Measurements from ENCODE around the gene SCGB1D4. TPM values are rescaled to one million over a fixed set of nuclear protein-coding genes. Genes with fewer than 3 reads are reported as not detected.

SCGB1D4 gene
- total RNA-seq, 1 donor from 2014 or later, result not detected

DNA sequence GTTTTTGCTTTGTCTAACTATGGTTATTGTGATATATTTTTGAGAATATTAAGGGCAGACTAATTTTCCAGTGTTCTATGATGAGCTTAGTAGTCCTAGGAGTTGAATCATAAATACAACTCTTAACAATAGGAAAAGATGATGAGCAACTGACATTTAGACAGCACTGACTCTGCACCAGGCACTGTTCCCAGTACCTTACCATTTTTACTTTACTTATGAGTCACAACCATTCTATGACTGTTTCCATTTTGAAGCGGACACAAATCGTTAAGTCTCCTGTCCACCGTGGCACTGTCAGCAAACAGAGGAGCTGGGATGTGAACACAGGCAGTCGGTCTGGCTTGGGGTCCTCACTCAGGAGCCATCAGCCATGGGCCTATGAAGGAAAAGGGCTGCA lies 32.3 kb downstream of the SCGB1D4 start:
- FAIRE-seq, result no peak

DNA sequence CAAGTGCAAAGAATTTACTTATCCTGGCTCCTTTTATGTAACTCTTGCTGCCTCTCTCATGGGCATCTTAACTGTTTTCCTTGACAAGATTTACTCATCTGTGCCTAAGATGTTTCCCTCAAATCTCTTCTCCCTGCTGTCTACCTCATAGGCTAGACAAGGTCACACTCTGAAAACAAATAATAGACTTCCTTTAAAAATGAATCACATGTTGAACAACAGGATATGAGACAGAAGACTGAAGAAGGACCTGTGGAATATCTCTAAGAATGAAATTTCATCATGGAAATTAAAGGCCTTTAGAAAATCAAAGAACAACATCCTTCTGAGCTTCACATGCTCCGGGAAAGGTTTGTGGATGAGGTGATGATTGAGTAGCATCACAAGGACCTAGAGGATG lies 34.9 kb downstream of the SCGB1D4 start:
- no peak for FAIRE-seq
- DNase-seq (ENCODE audit: low read depth), result no peak
- Mint-ChIP-seq H3K36me3 (ENCODE audit: low read depth, unreplicated experiment) (no peaks in the 10 kb centered on the region), H3K9me3 (ENCODE audit: unreplicated experiment) (peaks cover 3% of the 10 kb centered on the region), H3K27me3 (ENCODE audit: low read depth, unreplicated experiment) (peaks cover 3% of the 10 kb centered on the region), H3K27ac (ENCODE audit: unreplicated experiment) (no peak overlapping the region), H3K4me3 (ENCODE audit: unreplicated experiment) (no peak overlapping the region), H3K4me1 (ENCODE audit: low read depth, unreplicated experiment) (no peaks in the 10 kb centered on the region)
- Histone ChIP-seq H2AFZ (ENCODE audit: low read depth, low read length) (no peak overlapping the region), H3K4me1 (ENCODE audit: insufficient read depth, low read length) (no peaks in the 10 kb centered on the region), H3K27ac (ENCODE audit: low read depth, low read length) (no peak overlapping the region), H4K20me1 (ENCODE audit: insufficient read depth, low read length) (no peaks in the 10 kb centered on the region), H3K9me3 (ENCODE audit: insufficient read depth, low read depth, low read length) (no peaks in the 10 kb centered on the region), H3K9ac (ENCODE audit: low read length) (no peak overlapping the region), H3K4me3 (ENCODE audit: insufficient read depth, low read depth, low read length) (no peak overlapping the region), H3K27me3 (ENCODE audit: insufficient read depth, low read length) (peaks cover 2% of the 10 kb centered on the region), H3K79me2 (ENCODE audit: insufficient read depth, low read length) (no peaks in the 10 kb centered on the region), H3K4me2 (ENCODE audit: low read length) (no peak overlapping the region), H3K36me3 (ENCODE audit: insufficient read depth, low read length) (no peaks in the 10 kb centered on the region)
- TF ChIP-seq, protein P1, sequence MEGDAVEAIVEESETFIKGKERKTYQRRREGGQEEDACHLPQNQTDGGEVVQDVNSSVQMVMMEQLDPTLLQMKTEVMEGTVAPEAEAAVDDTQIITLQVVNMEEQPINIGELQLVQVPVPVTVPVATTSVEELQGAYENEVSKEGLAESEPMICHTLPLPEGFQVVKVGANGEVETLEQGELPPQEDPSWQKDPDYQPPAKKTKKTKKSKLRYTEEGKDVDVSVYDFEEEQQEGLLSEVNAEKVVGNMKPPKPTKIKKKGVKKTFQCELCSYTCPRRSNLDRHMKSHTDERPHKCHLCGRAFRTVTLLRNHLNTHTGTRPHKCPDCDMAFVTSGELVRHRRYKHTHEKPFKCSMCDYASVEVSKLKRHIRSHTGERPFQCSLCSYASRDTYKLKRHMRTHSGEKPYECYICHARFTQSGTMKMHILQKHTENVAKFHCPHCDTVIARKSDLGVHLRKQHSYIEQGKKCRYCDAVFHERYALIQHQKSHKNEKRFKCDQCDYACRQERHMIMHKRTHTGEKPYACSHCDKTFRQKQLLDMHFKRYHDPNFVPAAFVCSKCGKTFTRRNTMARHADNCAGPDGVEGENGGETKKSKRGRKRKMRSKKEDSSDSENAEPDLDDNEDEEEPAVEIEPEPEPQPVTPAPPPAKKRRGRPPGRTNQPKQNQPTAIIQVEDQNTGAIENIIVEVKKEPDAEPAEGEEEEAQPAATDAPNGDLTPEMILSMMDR (IDR thresholded peaks at IDR 0.05; ENCODE audit: insufficient read depth, low read depth, low read length), result no peak
- no peak for TF ChIP-seq EZH2 (IDR thresholded peaks at IDR 0.05; ENCODE audit: insufficient read depth, low read length)

More for the DNA sequence above, 32.3 kb downstream of the SCGB1D4 start:
- H3K9me3 ChIP-seq (ENCODE audit: insufficient read depth, low read depth, low read length), result no peaks in the 10 kb centered on the region
- H3K27ac Mint-ChIP-seq (ENCODE audit: unreplicated experiment), result no peak overlapping the region
- H3K4me1 Mint-ChIP-seq (ENCODE audit: low read depth, unreplicated experiment), result no peaks in the 10 kb centered on the region
- peak; percentile 12 for DNase-seq (ENCODE audit: low read depth)
- no peak overlapping the region for H3K27ac ChIP-seq (ENCODE audit: low read depth, low read length)
- H3K36me3 Mint-ChIP-seq (ENCODE audit: low read depth, unreplicated experiment), result no peaks in the 10 kb centered on the region
- H3K4me1 ChIP-seq (ENCODE audit: insufficient read depth, low read length), result no peaks in the 10 kb centered on the region
- H3K27me3 ChIP-seq (ENCODE audit: insufficient read depth, low read length), result no peaks in the 10 kb centered on the region
- H3K4me3 ChIP-seq (ENCODE audit: insufficient read depth, low read depth, low read length), result no peak overlapping the region
- no peaks in the 10 kb centered on the region for H4K20me1 ChIP-seq (ENCODE audit: insufficient read depth, low read length)
- no peak for TF ChIP-seq EZH2 (IDR thresholded peaks at IDR 0.05; ENCODE audit: insufficient read depth, low read length)
- TF ChIP-seq, protein P1 (IDR thresholded peaks at IDR 0.05; ENCODE audit: insufficient read depth, low read depth, low read length), result no peak
- no peaks in the 10 kb centered on the region for H3K36me3 ChIP-seq (ENCODE audit: insufficient read depth, low read length)
- H2AFZ ChIP-seq (ENCODE audit: low read depth, low read length), result no peak overlapping the region
- no peaks in the 10 kb centered on the region for H3K79me2 ChIP-seq (ENCODE audit: insufficient read depth, low read length)
- no peak overlapping the region for H3K4me2 ChIP-seq (ENCODE audit: low read length)
- H3K9me3 Mint-ChIP-seq (ENCODE audit: unreplicated experiment), result peaks cover 5% of the 10 kb centered on the region
- no peak overlapping the region for H3K4me3 Mint-ChIP-seq (ENCODE audit: unreplicated experiment)
- H3K27me3 Mint-ChIP-seq (ENCODE audit: low read depth, unreplicated experiment), result peaks cover 7% of the 10 kb centered on the region
- no peak overlapping the region for H3K9ac ChIP-seq (ENCODE audit: low read length)

DNA sequence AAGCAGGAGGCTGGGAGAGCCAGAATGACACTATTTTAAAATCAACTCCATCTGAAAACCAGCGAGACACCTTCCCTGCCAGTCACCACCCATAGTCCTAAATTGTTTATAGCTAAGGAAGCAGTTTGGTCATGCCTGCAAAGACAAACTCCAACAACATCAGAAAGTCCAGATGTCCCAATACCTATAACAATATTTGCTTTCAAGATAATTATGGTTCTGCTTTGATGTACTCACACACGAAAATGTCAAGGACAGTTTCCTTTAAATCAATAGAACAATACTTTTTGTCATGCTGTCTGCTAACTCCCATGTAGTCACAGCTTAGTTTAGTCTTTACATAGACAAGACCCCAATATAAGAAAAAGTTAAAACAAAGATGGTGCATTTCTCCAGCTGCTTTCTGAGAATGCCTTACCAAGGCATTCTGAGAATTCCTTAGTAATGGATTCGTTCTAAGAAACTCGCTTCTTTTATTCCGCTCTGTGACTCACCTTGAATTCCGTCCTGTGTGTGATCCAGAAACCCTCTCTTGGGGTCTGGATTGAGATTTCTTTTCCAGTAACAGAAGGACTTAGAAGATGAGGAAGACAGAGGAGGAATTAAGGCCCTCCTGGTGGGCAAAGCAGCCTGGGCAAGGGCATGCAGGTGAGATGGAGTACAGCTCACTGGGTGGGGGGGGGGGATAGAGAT lies 38.5 kb downstream of the SCGB1D4 start:
- H3K27me3 Mint-ChIP-seq (ENCODE audit: low read depth, unreplicated experiment), result no peaks in the 10 kb centered on the region

More for the DNA sequence above, 38.5 kb downstream of the SCGB1D4 start:
- DNase-seq (ENCODE audit: low read depth), result no peak
- no peak for TF ChIP-seq EZH2 (IDR thresholded peaks at IDR 0.05; ENCODE audit: insufficient read depth, low read length)
- Mint-ChIP-seq H3K4me1 (ENCODE audit: low read depth, unreplicated experiment) (peaks cover 3% of the 10 kb centered on the region), H3K27ac (ENCODE audit: unreplicated experiment) (no peak overlapping the region), H3K36me3 (ENCODE audit: low read depth, unreplicated experiment) (no peaks in the 10 kb centered on the region), H3K4me3 (ENCODE audit: unreplicated experiment) (no peak overlapping the region), H3K9me3 (ENCODE audit: unreplicated experiment) (no peaks in the 10 kb centered on the region)
- H3K79me2 ChIP-seq (ENCODE audit: insufficient read depth, low read length), result no peaks in the 10 kb centered on the region
- FAIRE-seq, result no peak
- H3K4me3 ChIP-seq (ENCODE audit: insufficient read depth, low read depth, low read length), result no peak overlapping the region
- peaks cover 2% of the 10 kb centered on the region for H3K27me3 ChIP-seq (ENCODE audit: insufficient read depth, low read length)
- H3K36me3 ChIP-seq (ENCODE audit: insufficient read depth, low read length), result no peaks in the 10 kb centered on the region
- H3K9me3 ChIP-seq (ENCODE audit: insufficient read depth, low read depth, low read length), result no peaks in the 10 kb centered on the region
- no peak overlapping the region for H3K4me2 ChIP-seq (ENCODE audit: low read length)
- H3K4me1 ChIP-seq (ENCODE audit: insufficient read depth, low read length), result no peaks in the 10 kb centered on the region
- no peak overlapping the region for H2AFZ ChIP-seq (ENCODE audit: low read depth, low read length)
- H4K20me1 ChIP-seq (ENCODE audit: insufficient read depth, low read length), result no peaks in the 10 kb centered on the region
- H3K27ac ChIP-seq (ENCODE audit: low read depth, low read length), result no peak overlapping the region
- H3K9ac ChIP-seq (ENCODE audit: low read length), result no peak overlapping the region
